ENCODE results near the gene MRPL21. TPM values are rescaled to one million over a fixed set of nuclear protein-coding genes. Genes with fewer than 3 reads are reported as not detected.
"Not testable (repeated sequence)": the region's sequence is repeated elsewhere in the genome, so short reads cannot be mapped to it uniquely, and the experiment has no call there.

Gene MRPL21
- total RNA-seq, 2 experiments from 2014 or later: 99.6 to 104 TPM

GRCh38 chr11:68862421-68862820 is 41.2 kb downstream of the MRPL21 start:
- POLR2A ChIA-PET: no interaction called here
- DNase-seq: no peak
- intact Hi-C loops (cut with micrococcal nuclease): no loop called here
- peaks cover 3% of the 10 kb centered on the region for H3K27me3 Mint-ChIP-seq
- no peak overlapping the region for H3K4me3 Mint-ChIP-seq
- no peak overlapping the region for H3K27ac Mint-ChIP-seq
- peaks cover 8% of the 10 kb centered on the region for H3K9me3 Mint-ChIP-seq
- TF ChIP-seq CTCF (IDR thresholded peaks at IDR 0.05): no peak
- CTCF ChIA-PET: no interaction called here
- no peak for ATAC-seq
- H3K36me3 Mint-ChIP-seq (ENCODE audit: low read depth): peaks cover 4% of the 10 kb centered on the region
- no peaks in the 10 kb centered on the region for H3K4me1 Mint-ChIP-seq (ENCODE audit: low read depth)

- peaks cover 2% of the 10 kb centered on the region for H3K4me1 Mint-ChIP-seq (ENCODE audit: low read depth)
- intact Hi-C loops (cut with micrococcal nuclease): no loop called here
- H3K36me3 Mint-ChIP-seq (ENCODE audit: low read depth): peaks cover 2% of the 10 kb centered on the region
- H3K27ac Mint-ChIP-seq: no peak overlapping the region
- peaks cover 8% of the 10 kb centered on the region for H3K9me3 Mint-ChIP-seq
- no peak overlapping the region for H3K4me3 Mint-ChIP-seq
- ChIA-PET POLR2A (no interaction called here), CTCF (no interaction called here)
- DNase-seq (no peak), ATAC-seq (no peak)
- peaks cover 11% of the 10 kb centered on the region for H3K27me3 Mint-ChIP-seq
- TF ChIP-seq CTCF (IDR thresholded peaks at IDR 0.05): no peak
These were observed 44.5 kb downstream of the MRPL21 start for GRCh38 chr11:68859123-68859522.

GRCh38 chr11:68857037-68857586 is 46.5 kb downstream of the MRPL21 start:
- H3K36me3 Mint-ChIP-seq (ENCODE audit: low read depth): no peaks in the 10 kb centered on the region
- ATAC-seq: no peak
- H3K4me3 Mint-ChIP-seq: no peak overlapping the region
- H3K27me3 Mint-ChIP-seq: peaks cover 26% of the 10 kb centered on the region
- TF ChIP-seq CTCF (IDR thresholded peaks at IDR 0.05): no peak
- intact Hi-C loops (cut with micrococcal nuclease): no loop called here
- H3K9me3 Mint-ChIP-seq: peaks cover 4% of the 10 kb centered on the region
- ChIA-PET CTCF (no interaction called here), POLR2A (no interaction called here)
- peaks cover 2% of the 10 kb centered on the region for H3K4me1 Mint-ChIP-seq (ENCODE audit: low read depth)
- no peak for DNase-seq
- no peak overlapping the region for H3K27ac Mint-ChIP-seq

- H3K27ac Mint-ChIP-seq; H3K9me3 Mint-ChIP-seq; POLR2A ChIA-PET; CTCF ChIA-PET; ATAC-seq; DNase-seq; intact Hi-C loops (cut with micrococcal nuclease); H3K4me3 Mint-ChIP-seq; H3K4me1 Mint-ChIP-seq (ENCODE audit: low read depth); H3K36me3 Mint-ChIP-seq (ENCODE audit: low read depth): not testable (repeated sequence)
- H3K27me3 Mint-ChIP-seq: peaks cover 29% of the 10 kb centered on the region
These were observed 47.1 kb downstream of the MRPL21 start for GRCh38 chr11:68856425-68857030.

GRCh38 chr11:68855205-68855981 is 48.2 kb downstream of the MRPL21 start:
- no peak for TF ChIP-seq CTCF (IDR thresholded peaks at IDR 0.05)
- ChIA-PET POLR2A (interaction anchor here (1.2 to 1.5 kb wide), 2 partner anchors 11 to 17 kb away, joined by 4 read pairs; no protein-coding TSS in a partner anchor), CTCF (interaction anchor here (1.7 kb wide), 1 partner anchor 11 kb away, joined by 7 read pairs; no protein-coding TSS in a partner anchor)
- intact Hi-C loops (cut with micrococcal nuclease): no loop called here
- no peaks in the 10 kb centered on the region for H3K36me3 Mint-ChIP-seq (ENCODE audit: low read depth)
- peaks cover 2% of the 10 kb centered on the region for H3K4me1 Mint-ChIP-seq (ENCODE audit: low read depth)
- peak; percentile 45 for ATAC-seq
- H3K9me3 Mint-ChIP-seq: peaks cover 4% of the 10 kb centered on the region
- no peak overlapping the region for H3K27ac Mint-ChIP-seq
- H3K27me3 Mint-ChIP-seq: peaks cover 29% of the 10 kb centered on the region
- DNase-seq: peak; percentile 21
- peak overlapping the region; percentile 47 for H3K4me3 Mint-ChIP-seq

All from activated CD8-positive, alpha-beta T cell treated with anti-CD3 and anti-CD28 coated beads for 36 hours (primary cell).